GM23338 (cell line): Measurements from ENCODE around the gene ALG14. TPM values are rescaled to one million over a fixed set of nuclear protein-coding genes. Genes with fewer than 3 reads are reported as not detected.

ENCODE experiments used
- ATAC-seq: fragments of 200-7000 bp; cut with Tn5 transposase; 3 replicates; pipeline ENCODE4 v1.9.1; 2020
- DNase-seq: peaks from one replicate; pipeline ENCODE4 v3.0.0-alpha.2; 2015; ENCODE audit warnings: low spot score
- H2AFZ ChIP-seq: fragments of 200-600 bp; sonication (generic); 2 replicates; pipeline ENCODE4 v1.8.0; 2016; ENCODE audit warnings: antibody characterized with exemption, mild to moderate bottlenecking, moderate library complexity
- H3F3A ChIP-seq: fragments of 200-600 bp; sonication (generic); replicated peaks from 2 replicates; pipeline ENCODE4 v1.8.0; 2017; ENCODE audit warnings: antibody characterized with exemption, mixed run types, low read depth
- H3K27ac ChIP-seq: fragments of 200-600 bp; sonication (generic); 2 replicates; pipeline ENCODE4 v1.6.1; 2016; ENCODE audit warnings: low read depth
- H3K27me3 ChIP-seq: fragments of 200-600 bp; sonication (generic); 2 replicates; pipeline ENCODE4 v1.8.0; 2016; ENCODE audit warnings: mild to moderate bottlenecking, mixed run types, moderate library complexity; ENCODE audit not compliant: insufficient read depth
- H3K36me3 ChIP-seq: fragments of 200-600 bp; sonication (generic); 2 replicates; pipeline ENCODE4 v1.8.0; 2016; ENCODE audit warnings: mild to moderate bottlenecking; ENCODE audit not compliant: insufficient read depth
- H3K4me1 ChIP-seq: fragments of 200-600 bp; sonication (generic); 2 replicates; pipeline ENCODE4 v1.8.0; 2016; ENCODE audit warnings: mild to moderate bottlenecking, moderate library complexity; ENCODE audit not compliant: insufficient read depth
- H3K4me2 ChIP-seq: fragments of 200-600 bp; sonication (generic); 2 replicates; pipeline ENCODE4 v1.7.1; 2017; ENCODE audit warnings: mixed run types
- H3K4me3 ChIP-seq: fragments of 200-600 bp; sonication (generic); 2 replicates; pipeline ENCODE4 v1.6.1; 2016; ENCODE audit warnings: mixed run types
- H3K79me2 ChIP-seq: fragments of 200-600 bp; sonication (generic); replicated peaks from 2 replicates; pipeline ENCODE4 v1.8.0; 2017; ENCODE audit warnings: mild to moderate bottlenecking; ENCODE audit not compliant: insufficient read depth
- H3K9me2 ChIP-seq: fragments of 200-600 bp; sonication (generic); 2 replicates; pipeline ENCODE4 v1.8.0; 2017; ENCODE audit not compliant: insufficient read depth
- H4K20me1 ChIP-seq: fragments of 200-600 bp; sonication (generic); replicated peaks from 2 replicates; pipeline ENCODE4 v1.8.0; 2017; ENCODE audit warnings: mild to moderate bottlenecking; ENCODE audit not compliant: insufficient read depth
- H3K27ac Mint-ChIP-seq: 2 replicates; pipeline ENCODE4 v1.8.0; 2020; ENCODE audit warnings: inconsistent platforms, mild to moderate bottlenecking, moderate library complexity, mixed read lengths
- H3K27me3 Mint-ChIP-seq: 3 replicates; pipeline ENCODE4 v1.8.0; 2022; ENCODE audit warnings: low read depth, mild to moderate bottlenecking, moderate library complexity, mixed read lengths, inconsistent platforms; ENCODE audit not compliant: insufficient read depth, poor library complexity
- H3K36me3 Mint-ChIP-seq: 3 replicates; pipeline ENCODE4 v1.8.0; 2021; ENCODE audit warnings: low read depth, mild to moderate bottlenecking, inconsistent platforms, moderate library complexity, mixed read lengths
- H3K4me1 Mint-ChIP-seq: 3 replicates; pipeline ENCODE4 v1.8.0; 2020; ENCODE audit warnings: mild to moderate bottlenecking, inconsistent platforms, mixed read lengths
- H3K4me3 Mint-ChIP-seq: 3 replicates; pipeline ENCODE4 v1.8.0; 2021; ENCODE audit warnings: moderate library complexity, mild to moderate bottlenecking, inconsistent platforms, mixed read lengths
- H3K9me3 Mint-ChIP-seq: 3 replicates; pipeline ENCODE4 v1.8.0; 2020; ENCODE audit warnings: moderate library complexity, mild to moderate bottlenecking, inconsistent platforms, mixed read lengths
- CREB1 ChIP-seq: fragments of 250-450 bp; sonication (Bioruptor Pico); IDR thresholded peaks from 2 replicates; pipeline ENCODE4 v1.5.0; 2020; ENCODE audit warnings: low read depth, mild to moderate bottlenecking, moderate library complexity
- EZH2 ChIP-seq: fragments of 200-600 bp; sonication (generic); IDR thresholded peaks from one replicate; pipeline ENCODE4 v1.8.0; 2017; ENCODE audit warnings: antibody characterized with exemption, mild to moderate bottlenecking, low read depth; ENCODE audit not compliant: unreplicated experiment
- EZH2phosphoT487 ChIP-seq: fragments of 200-600 bp; sonication (generic); IDR thresholded peaks from one replicate; pipeline ENCODE4 v1.8.1; 2018; ENCODE audit warnings: antibody characterized with exemption; ENCODE audit not compliant: unreplicated experiment
- JUNB ChIP-seq: IDR thresholded peaks from one replicate; pipeline ENCODE4 v1.6.1; 2016; ENCODE audit warnings: antibody characterized with exemption; ENCODE audit not compliant: unreplicated experiment
- NANOG ChIP-seq: IDR thresholded peaks from 2 replicates; pipeline ENCODE4 v1.6.1; 2016; ENCODE audit warnings: antibody characterized with exemption, borderline replicate concordance
- POLR2AphosphoS5 ChIP-seq: IDR thresholded peaks from 2 replicates; pipeline ENCODE4 v1.6.1; 2016; ENCODE audit warnings: antibody characterized with exemption, low read depth
- STAT1 ChIP-seq: IDR thresholded peaks from one replicate; pipeline ENCODE4 v1.6.1; 2016; ENCODE audit warnings: antibody characterized with exemption; ENCODE audit not compliant: unreplicated experiment
- ZNF114 ChIP-seq: fragments of 250-450 bp; sonication (Bioruptor Pico); IDR thresholded peaks from 2 replicates; pipeline ENCODE4 v1.5.0; 2020; ENCODE audit warnings: mild to moderate bottlenecking, moderate library complexity
- ZNF331 ChIP-seq: fragments of 250-450 bp; sonication (Bioruptor Pico); IDR thresholded peaks from 2 replicates; pipeline ENCODE4 v1.5.0; 2020; ENCODE audit warnings: low read depth, mild to moderate bottlenecking, moderate library complexity
- polyA plus RNA-seq: library from polyadenylated mRNA; unstranded; fragments of >200 nt; fragmentation: Nextera tagmentation; extraction: Ambion mirVana; gene quantifications from 2 replicates; pipeline ENCODE4 v1.2.1, GENCODE V29; 2016
- total RNA-seq: library from RNA; depleted of rRNA; stranded (reverse); fragments of >200 nt; shearing (Covaris generic); gene quantifications from 2 replicates; pipeline ENCODE4 v1.2.3, GENCODE V29; 2014
- TF ChIP-seq, protein P1 (sequence below): fragments of 250-450 bp; sonication (Bioruptor Pico); IDR thresholded peaks from 2 replicates; pipeline ENCODE4 v1.5.0; 2020; ENCODE audit warnings: mild to moderate bottlenecking, moderate library complexity
- TF ChIP-seq, protein P2 (sequence below), 2 experiments: fragments of 200-600 bp in 1 of 2; sonication (generic) in 1 of 2; conservative IDR thresholded peaks; 2 replicates each; pipeline versions ENCODE4 v1.5.1 to v1.6.1; 2016 to 2017; ENCODE audit warnings: antibody characterized with exemption in 2 of 2, low read depth in 2 of 2, mild to moderate bottlenecking in 2 of 2, moderate library complexity in 1 of 2
- TF ChIP-seq, protein P3 (sequence below): IDR thresholded peaks from one replicate; pipeline ENCODE4 v1.6.1; 2018; ENCODE audit warnings: antibody characterized with exemption; ENCODE audit not compliant: unreplicated experiment

ALG14 gene
- total and polyA plus RNA-seq, 2 experiments from 2014 or later = 0.42 to 2.8 TPM

DNA sequence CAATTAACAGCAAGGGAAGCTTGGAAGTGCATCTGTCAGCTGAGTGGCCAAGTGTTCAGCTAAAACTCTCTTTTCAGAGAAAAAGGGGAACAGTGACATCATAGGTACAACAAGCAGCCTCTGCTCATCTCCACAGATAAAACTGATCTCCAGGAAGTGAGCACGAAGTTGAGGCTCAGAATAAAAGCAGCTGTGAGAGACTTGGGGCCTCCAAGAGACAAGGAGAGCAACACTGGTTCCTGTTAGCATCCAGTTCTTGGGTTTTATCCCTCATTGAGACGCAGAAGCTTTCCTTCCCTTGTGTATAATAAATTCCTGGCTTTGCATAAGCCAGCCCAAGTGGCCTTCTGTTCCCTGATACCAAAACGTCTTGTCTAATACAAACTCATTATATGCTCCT lies 125.9 kb downstream of the ALG14 start (continued):
- TF ChIP-seq JUNB (no peak), CREB1 (CRISPR knock-in tag) (no peak), EZH2phosphoT487 (no peak)

DNA sequence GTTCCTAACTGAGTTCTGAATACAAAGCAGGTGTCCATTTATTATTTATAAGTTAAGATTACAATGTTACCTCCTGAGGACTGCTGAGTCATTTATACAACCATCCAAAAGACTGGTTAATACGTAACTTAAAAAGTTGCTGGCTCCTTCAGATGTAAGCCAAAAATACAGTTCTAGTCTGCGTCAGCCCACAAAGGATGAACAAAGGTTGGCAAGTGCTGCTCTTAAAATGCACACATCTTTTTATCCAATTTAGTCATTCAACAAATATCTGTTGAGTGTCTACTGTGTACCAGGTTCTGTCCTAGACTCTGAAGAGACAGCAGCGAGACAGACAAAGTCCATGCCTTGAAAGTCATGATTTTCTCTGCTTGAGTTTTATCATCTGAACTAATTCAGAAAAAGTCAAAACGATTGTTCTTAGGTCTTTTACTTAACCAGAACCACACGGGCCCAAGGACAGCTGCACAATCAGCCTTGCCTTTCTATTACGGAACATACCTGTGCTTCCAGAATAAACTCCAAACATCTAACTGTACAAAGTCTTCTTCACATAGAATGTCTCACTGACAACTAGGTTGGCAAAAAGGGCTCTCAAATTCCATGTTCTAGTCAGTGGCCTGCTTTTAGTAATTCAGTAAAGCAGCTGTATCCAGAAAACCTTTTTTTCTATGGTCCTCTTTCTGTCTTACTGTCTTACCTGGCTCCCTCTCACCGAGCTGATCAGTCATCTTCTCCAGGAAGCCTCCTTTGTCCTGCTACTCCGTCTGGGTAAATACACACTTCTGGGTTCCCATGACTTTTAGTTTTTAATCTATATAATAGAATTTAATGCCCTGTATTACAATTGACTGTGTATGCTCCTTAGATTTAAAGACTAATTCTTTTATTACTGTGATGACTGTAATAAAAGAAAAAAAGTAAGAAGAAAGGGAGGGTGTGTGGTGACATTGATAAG lies 130.3 kb downstream of the ALG14 start:
- H3K27me3 Mint-ChIP-seq = peaks cover 3% of the 10 kb centered on the region
- ATAC-seq (no peak), DNase-seq (no peak)
- no peaks in the 10 kb centered on the region for H3K79me2 ChIP-seq
- H3K9me2 ChIP-seq = no peaks in the 10 kb centered on the region
- H3F3A ChIP-seq = no peaks in the 10 kb centered on the region
- no peak overlapping the region for H3K4me3 ChIP-seq
- 0 out of 2 replicates have a peak, but pooled peaks cover 14% of the 10 kb centered on the region for H3K4me1 ChIP-seq
- H3K27me3 ChIP-seq = no peaks in the 10 kb centered on the region
- no peak overlapping the region for H3K27ac ChIP-seq
- no peaks in the 10 kb centered on the region for H4K20me1 ChIP-seq
- no peak overlapping the region for H3K4me2 ChIP-seq
- H3K4me1 Mint-ChIP-seq = peaks cover 7% of the 10 kb centered on the region
- H3K36me3 Mint-ChIP-seq = no peaks in the 10 kb centered on the region
- H2AFZ ChIP-seq = no peak overlapping the region
- H3K4me3 Mint-ChIP-seq = no peak overlapping the region
- no peaks in the 10 kb centered on the region for H3K9me3 Mint-ChIP-seq
- H3K36me3 ChIP-seq = no peaks in the 10 kb centered on the region
- no peak overlapping the region for H3K27ac Mint-ChIP-seq
- TF ChIP-seq POLR2AphosphoS5 (no peak), EZH2 (no peak), EZH2phosphoT487 (no peak), ZNF114 (no peak), NANOG (no peak), CREB1 (CRISPR knock-in tag) (no peak), STAT1 (no peak), JUNB (no peak), ZNF331 (CRISPR knock-in tag) (no peak)
- TF ChIP-seq, protein P1, sequence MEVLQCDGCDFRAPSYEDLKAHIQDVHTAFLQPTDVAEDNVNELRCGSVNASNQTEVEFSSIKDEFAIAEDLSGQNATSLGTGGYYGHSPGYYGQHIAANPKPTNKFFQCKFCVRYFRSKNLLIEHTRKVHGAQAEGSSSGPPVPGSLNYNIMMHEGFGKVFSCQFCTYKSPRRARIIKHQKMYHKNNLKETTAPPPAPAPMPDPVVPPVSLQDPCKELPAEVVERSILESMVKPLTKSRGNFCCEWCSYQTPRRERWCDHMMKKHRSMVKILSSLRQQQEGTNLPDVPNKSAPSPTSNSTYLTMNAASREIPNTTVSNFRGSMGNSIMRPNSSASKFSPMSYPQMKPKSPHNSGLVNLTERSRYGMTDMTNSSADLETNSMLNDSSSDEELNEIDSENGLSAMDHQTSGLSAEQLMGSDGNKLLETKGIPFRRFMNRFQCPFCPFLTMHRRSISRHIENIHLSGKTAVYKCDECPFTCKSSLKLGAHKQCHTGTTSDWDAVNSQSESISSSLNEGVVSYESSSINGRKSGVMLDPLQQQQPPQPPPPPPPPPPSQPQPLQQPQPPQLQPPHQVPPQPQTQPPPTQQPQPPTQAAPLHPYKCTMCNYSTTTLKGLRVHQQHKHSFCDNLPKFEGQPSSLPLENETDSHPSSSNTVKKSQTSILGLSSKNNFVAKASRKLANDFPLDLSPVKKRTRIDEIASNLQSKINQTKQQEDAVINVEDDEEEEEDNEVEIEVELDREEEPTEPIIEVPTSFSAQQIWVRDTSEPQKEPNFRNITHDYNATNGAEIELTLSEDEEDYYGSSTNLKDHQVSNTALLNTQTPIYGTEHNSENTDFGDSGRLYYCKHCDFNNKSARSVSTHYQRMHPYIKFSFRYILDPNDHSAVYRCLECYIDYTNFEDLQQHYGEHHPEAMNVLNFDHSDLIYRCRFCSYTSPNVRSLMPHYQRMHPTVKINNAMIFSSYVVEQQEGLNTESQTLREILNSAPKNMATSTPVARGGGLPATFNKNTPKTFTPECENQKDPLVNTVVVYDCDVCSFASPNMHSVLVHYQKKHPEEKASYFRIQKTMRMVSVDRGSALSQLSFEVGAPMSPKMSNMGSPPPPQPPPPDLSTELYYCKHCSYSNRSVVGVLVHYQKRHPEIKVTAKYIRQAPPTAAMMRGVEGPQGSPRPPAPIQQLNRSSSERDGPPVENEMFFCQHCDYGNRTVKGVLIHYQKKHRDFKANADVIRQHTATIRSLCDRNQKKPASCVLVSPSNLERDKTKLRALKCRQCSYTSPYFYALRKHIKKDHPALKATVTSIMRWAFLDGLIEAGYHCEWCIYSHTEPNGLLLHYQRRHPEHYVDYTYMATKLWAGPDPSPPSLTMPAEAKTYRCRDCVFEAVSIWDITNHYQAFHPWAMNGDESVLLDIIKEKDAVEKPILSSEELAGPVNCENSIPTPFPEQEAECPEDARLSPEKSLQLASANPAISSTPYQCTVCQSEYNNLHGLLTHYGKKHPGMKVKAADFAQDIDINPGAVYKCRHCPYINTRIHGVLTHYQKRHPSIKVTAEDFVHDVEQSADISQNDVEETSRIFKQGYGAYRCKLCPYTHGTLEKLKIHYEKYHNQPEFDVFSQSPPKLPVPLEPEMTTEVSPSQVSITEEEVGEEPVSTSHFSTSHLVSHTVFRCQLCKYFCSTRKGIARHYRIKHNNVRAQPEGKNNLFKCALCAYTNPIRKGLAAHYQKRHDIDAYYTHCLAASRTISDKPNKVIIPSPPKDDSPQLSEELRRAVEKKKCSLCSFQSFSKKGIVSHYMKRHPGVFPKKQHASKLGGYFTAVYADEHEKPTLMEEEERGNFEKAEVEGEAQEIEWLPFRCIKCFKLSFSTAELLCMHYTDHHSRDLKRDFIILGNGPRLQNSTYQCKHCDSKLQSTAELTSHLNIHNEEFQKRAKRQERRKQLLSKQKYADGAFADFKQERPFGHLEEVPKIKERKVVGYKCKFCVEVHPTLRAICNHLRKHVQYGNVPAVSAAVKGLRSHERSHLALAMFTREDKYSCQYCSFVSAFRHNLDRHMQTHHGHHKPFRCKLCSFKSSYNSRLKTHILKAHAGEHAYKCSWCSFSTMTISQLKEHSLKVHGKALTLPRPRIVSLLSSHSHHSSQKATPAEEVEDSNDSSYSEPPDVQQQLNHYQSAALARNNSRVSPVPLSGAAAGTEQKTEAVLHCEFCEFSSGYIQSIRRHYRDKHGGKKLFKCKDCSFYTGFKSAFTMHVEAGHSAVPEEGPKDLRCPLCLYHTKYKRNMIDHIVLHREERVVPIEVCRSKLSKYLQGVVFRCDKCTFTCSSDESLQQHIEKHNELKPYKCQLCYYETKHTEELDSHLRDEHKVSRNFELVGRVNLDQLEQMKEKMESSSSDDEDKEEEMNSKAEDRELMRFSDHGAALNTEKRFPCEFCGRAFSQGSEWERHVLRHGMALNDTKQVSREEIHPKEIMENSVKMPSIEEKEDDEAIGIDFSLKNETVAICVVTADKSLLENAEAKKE (CRISPR knock-in tag) = no peak
- TF ChIP-seq, protein P2, sequence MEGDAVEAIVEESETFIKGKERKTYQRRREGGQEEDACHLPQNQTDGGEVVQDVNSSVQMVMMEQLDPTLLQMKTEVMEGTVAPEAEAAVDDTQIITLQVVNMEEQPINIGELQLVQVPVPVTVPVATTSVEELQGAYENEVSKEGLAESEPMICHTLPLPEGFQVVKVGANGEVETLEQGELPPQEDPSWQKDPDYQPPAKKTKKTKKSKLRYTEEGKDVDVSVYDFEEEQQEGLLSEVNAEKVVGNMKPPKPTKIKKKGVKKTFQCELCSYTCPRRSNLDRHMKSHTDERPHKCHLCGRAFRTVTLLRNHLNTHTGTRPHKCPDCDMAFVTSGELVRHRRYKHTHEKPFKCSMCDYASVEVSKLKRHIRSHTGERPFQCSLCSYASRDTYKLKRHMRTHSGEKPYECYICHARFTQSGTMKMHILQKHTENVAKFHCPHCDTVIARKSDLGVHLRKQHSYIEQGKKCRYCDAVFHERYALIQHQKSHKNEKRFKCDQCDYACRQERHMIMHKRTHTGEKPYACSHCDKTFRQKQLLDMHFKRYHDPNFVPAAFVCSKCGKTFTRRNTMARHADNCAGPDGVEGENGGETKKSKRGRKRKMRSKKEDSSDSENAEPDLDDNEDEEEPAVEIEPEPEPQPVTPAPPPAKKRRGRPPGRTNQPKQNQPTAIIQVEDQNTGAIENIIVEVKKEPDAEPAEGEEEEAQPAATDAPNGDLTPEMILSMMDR (conservative IDR thresholded peaks at IDR 0.05; ENCODE audit: low read depth in 2 of 2) = no peak
- TF ChIP-seq, protein P3, sequence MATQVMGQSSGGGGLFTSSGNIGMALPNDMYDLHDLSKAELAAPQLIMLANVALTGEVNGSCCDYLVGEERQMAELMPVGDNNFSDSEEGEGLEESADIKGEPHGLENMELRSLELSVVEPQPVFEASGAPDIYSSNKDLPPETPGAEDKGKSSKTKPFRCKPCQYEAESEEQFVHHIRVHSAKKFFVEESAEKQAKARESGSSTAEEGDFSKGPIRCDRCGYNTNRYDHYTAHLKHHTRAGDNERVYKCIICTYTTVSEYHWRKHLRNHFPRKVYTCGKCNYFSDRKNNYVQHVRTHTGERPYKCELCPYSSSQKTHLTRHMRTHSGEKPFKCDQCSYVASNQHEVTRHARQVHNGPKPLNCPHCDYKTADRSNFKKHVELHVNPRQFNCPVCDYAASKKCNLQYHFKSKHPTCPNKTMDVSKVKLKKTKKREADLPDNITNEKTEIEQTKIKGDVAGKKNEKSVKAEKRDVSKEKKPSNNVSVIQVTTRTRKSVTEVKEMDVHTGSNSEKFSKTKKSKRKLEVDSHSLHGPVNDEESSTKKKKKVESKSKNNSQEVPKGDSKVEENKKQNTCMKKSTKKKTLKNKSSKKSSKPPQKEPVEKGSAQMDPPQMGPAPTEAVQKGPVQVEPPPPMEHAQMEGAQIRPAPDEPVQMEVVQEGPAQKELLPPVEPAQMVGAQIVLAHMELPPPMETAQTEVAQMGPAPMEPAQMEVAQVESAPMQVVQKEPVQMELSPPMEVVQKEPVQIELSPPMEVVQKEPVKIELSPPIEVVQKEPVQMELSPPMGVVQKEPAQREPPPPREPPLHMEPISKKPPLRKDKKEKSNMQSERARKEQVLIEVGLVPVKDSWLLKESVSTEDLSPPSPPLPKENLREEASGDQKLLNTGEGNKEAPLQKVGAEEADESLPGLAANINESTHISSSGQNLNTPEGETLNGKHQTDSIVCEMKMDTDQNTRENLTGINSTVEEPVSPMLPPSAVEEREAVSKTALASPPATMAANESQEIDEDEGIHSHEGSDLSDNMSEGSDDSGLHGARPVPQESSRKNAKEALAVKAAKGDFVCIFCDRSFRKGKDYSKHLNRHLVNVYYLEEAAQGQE = no peak
